Tongue (tissue), 2 donors: Measurements from ENCODE around the gene LY6G6F. TPM values are rescaled to one million over a fixed set of nuclear protein-coding genes. Genes with fewer than 3 reads are reported as not detected.
"Not testable (repeated sequence)": the region's sequence is repeated elsewhere in the genome, so short reads cannot be mapped to it uniquely, and the experiment has no call there.

Experiments
- DNase-seq: peaks from one replicate; pipeline ENCODE4 v3.0.0-alpha.2; 2015
- total RNA-seq: library from RNA; depleted of rRNA; stranded (reverse); fragments of >200 nt; gene quantifications from one replicate; pipeline ENCODE4 v1.2.3, GENCODE V29; 2014

Gene LY6G6F
- total RNA-seq, 1 donor from 2014 or later, result 0.82 TPM

- peak; percentile 100 for DNase-seq
Observed at GRCh38 chr6:31702819-31703716, 3.6 kb upstream of the LY6G6F start, which contains the start of gene ABHD16A. Gene ABHD16A, minus strand, starts transcription at chr6:31703324. Its CDS starts 43 bp downstream, at chr6:31703281.

GRCh38 chr6:31705931-31706330 is 735 bp upstream of the LY6G6F start:
- DNase-seq, result no peak

DNA sequence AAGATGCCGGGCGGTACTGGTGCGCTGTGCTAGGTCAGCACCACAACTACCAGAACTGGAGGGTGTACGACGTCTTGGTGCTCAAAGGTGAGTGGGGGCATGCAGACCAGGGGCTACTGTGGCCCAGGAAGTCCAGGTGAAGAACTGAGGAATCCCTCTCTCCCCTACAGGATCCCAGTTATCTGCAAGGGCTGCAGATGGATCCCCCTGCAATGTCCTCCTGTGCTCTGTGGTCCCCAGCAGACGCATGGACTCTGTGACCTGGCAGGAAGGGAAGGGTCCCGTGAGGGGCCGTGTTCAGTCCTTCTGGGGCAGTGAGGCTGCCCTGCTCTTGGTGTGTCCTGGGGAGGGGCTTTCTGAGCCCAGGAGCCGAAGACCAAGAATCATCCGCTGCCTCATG is 1.0 kb downstream of the LY6G6F start:
- DNase-seq, result no peak

DNA sequence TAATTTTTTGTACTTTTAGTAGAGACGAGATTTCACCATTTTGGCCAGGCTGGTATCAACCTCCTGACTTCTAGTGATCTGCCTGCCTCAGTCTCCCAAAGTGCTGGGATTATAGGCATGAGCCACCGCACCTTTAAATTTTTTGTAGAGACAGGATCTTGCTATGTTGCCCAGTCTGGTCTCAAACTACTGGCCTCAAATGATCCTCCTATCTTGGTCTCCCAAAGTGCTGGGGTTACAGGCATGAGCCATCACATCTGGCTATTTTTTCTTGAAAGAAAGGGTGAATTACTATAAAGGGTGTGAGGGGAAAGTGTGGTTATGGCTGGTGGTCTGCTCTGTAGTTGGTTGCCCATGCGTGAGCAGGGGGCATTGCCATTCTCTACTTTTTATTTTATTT is 1.6 kb downstream of the LY6G6F start:
- no peak for DNase-seq

DNA sequence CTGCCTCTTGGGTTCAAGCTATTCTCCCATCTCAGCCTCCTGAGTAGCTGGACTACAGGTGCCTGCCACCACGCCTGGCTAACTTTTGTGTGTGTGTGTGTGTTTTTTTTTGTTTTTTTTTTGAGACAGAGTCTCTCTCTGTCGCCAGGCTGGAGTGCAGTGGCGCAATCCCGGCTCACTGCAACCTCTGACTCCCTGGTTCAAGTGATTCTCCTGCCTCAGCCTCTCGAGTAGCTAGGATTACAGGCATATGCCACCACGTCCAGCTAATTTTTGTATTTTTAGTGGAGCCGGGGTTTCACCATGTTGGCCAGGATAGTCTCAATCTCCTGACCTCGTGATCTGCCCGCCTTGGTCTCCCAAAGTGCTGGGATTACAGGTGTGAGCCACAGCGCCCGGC is 2.5 kb downstream of the LY6G6F start:
- DNase-seq, result not testable (repeated sequence)

- DNase-seq, result no peak
Observed at GRCh38 chr6:31710523-31711219, 4.0 kb downstream of the LY6G6F start.

GRCh38 chr6:31711233-31711632 is 4.6 kb downstream of the LY6G6F start:
- no peak for DNase-seq

GRCh38 chr6:31712296-31712695 is 5.6 kb downstream of the LY6G6F start:
- no peak for DNase-seq

- no peak for DNase-seq
Observed at GRCh38 chr6:31713465-31713864, 6.8 kb downstream of the LY6G6F start.

DNA sequence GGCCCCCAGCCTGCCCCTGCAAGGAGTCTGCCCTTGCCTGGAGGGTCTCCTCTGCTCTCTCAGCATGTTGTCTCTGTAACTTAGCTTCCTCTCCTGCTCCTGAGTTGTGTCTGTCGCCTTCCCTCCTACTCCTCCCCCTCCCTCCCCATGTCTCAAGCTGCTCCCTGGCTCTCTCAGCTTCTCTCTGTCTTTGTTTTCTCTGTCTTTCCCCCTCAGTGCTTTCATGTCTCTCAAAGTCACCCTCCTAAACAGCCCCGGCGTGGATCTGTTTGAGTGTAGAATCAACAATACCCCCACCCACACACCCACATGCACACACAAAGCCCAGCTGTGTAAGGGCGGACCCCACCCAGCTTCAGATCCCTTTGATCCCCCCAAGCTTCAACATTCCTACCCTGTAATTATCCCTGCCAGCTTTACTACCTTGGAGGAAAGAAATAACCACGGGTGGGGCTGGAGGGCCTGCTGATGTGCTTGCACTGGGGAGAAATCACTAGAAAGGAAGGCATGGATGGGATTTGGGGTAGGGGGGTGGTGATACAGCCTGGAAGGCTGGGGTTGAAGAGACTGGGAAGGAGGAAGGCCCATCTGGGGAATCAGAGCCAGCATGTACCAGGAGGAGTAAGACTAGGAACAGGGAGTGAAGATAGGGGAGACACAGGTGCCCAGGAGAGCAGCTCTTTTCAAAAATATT is 7.5 kb downstream of the LY6G6F start:
- no peak for DNase-seq

DNA sequence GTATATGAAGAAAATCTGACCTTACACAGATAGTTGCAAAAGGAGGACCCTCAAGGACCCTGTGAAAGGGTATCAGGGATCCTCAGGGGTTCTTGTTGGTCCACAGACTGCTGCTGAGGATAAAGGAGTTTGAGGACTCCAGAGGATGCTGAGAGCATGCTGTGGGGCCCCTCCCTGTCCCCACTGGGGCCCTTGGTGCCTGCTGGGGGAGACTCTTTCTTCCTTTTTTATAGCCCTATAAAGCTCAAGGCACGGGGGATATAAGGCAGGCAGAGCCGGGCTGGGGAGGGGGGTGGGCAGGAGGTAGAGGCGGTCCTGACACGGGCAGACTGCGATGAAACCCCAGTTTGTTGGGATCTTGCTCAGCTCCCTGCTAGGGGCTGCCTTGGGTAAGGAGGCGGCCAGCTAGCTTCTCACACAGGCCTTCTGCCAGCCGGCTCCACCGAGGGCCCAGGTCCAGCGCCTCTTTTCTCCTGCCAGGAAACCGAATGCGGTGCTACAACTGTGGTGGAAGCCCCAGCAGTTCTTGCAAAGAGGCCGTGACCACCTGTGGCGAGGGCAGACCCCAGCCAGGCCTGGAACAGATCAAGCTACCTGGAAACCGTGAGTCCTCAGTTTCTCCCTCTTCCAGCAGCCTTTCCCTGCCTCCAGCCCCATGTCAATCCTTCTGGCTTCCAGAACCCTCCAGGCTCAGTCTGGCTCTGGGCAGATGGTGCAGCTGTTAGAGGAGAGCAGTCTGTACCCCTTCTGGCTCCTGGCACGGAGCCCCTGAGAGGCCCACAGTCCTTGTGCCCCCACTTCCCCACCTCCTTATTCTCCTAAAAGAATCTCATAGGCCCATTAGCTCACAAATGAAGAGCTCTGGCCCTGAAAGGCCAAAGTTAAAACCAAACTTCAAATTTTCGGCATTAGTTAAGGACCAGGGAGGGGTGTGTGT is 8.6 kb downstream of the LY6G6F start, which contains the start of gene LY6G6D:
Gene LY6G6D, plus strand, starts transcription at position 327 of the 937 bp plus-strand sequence. Its CDS starts 8 bp downstream, at position 335.
- peak; percentile 83 for DNase-seq

- DNase-seq, result no peak
Observed at GRCh38 chr6:31717499-31718222, 11.0 kb downstream of the LY6G6F start.

GRCh38 chr6:31718265-31718664 is 11.6 kb downstream of the LY6G6F start:
- peak; percentile 61 for DNase-seq

DNA sequence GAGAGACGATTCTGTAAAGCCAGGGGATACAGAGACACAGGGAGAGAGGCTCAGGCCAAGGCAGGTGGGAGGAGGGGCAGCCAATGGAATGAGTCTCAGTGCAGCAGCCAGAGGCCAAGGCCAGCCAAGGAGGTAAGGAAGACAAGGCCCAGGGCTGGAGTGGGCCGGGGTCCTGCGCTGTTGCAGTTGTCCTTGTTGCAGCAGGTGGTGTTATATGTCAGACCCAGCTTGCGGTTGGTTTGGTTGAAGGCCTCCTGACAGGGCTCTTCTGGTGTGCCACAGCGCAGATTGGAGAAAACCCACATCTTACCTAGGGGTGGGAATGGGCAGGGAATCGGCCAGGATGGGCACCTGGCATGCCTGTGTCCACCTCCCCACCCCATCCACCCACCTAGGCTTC is 12.3 kb downstream of the LY6G6F start:
- no peak for DNase-seq

GRCh38 chr6:31720196-31720770 is 13.6 kb downstream of the LY6G6F start:
- DNase-seq, result no peak

GRCh38 chr6:31721351-31722020 is 14.8 kb downstream of the LY6G6F start, which contains the start of gene LY6G6C:
Gene LY6G6C, minus strand, starts transcription at chr6:31721746. Its CDS starts 67 bp downstream, at chr6:31721679.
- DNase-seq, result no peak

- DNase-seq, result no peak
Observed at GRCh38 chr6:31722173-31722572, 15.5 kb downstream of the LY6G6F start.

- DNase-seq, result no peak
Observed at GRCh38 chr6:31723245-31723979, 16.7 kb downstream of the LY6G6F start, which contains the start of gene MPIG6B. Gene MPIG6B, plus strand, starts transcription at chr6:31723373. Its CDS starts 11 bp downstream, at chr6:31723384.
